WERI-Rb-1 (cell line): ENCODE results near the gene GATAD2B.

Source experiments
- DNase-seq: peaks from one replicate; pipeline ENCODE4 v3.0.0-alpha.2; 2020
- H3K27ac ChIP-seq: fragments of 250-450 bp; sonication (Bioruptor Pico); 2 replicates; pipeline ENCODE4 v1.5.1; 2020; ENCODE audit warnings: mild to moderate bottlenecking, moderate library complexity
- H3K27me3 ChIP-seq: fragments of 250-450 bp; sonication (Bioruptor Pico); 2 replicates; pipeline ENCODE4 v1.5.1; 2021; ENCODE audit warnings: mild to moderate bottlenecking, low read depth, moderate library complexity; ENCODE audit not compliant: insufficient read depth, severe bottlenecking
- H3K36me3 ChIP-seq: fragments of 250-450 bp; sonication (Bioruptor Pico); 2 replicates; pipeline ENCODE4 v1.5.1; 2020; ENCODE audit warnings: mild to moderate bottlenecking, moderate library complexity
- H3K4me3 ChIP-seq: 2 replicates; pipeline ENCODE4 v1.5.1; 2011; ENCODE audit warnings: low read depth, mild to moderate bottlenecking, control low read depth, low read length
- H3K9me3 ChIP-seq: fragments of 250-450 bp; sonication (Bioruptor Pico); 2 replicates; pipeline ENCODE4 v1.5.1; 2021; ENCODE audit warnings: mild to moderate bottlenecking, moderate library complexity; ENCODE audit not compliant: severe bottlenecking
- TF ChIP-seq, protein P1 (sequence below): IDR thresholded peaks from 2 replicates; pipeline ENCODE4 v1.5.1; 2011; ENCODE audit warnings: low read depth, mild to moderate bottlenecking, control low read depth, inconsistent platforms, low read length

Gene GATAD2B

DNA sequence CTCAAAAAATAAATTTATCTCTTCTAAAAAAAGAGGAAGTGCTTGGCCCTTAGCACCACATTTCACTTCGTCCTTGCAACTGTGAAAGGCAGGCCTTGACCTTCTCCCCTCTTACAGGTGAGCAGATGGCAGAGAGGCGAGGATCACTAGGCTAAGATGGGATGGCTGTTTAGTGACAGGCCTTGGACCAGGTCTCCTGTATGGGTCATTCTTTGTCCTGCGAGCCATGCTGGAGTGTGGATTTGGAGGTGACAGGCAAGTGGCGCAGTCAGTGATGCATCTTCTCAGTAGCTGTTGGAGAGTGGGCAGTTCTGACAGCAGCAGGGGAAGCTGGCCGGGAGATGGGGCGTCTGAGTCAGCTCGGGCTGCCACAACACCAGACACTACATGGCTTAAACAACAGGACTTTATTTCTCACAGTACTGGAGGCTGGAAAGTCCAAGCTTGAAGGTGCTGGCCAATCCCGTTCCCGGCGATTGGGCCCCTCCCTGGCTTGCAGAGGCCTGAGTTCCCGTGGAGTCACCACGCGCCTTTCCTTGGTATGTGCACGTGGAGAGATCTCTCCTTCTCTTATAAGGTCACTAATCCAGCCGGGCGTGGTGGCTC lies 131.0 kb downstream of the GATAD2B start:
- H3K27ac ChIP-seq: no peak overlapping the region
- TF ChIP-seq, protein P1, sequence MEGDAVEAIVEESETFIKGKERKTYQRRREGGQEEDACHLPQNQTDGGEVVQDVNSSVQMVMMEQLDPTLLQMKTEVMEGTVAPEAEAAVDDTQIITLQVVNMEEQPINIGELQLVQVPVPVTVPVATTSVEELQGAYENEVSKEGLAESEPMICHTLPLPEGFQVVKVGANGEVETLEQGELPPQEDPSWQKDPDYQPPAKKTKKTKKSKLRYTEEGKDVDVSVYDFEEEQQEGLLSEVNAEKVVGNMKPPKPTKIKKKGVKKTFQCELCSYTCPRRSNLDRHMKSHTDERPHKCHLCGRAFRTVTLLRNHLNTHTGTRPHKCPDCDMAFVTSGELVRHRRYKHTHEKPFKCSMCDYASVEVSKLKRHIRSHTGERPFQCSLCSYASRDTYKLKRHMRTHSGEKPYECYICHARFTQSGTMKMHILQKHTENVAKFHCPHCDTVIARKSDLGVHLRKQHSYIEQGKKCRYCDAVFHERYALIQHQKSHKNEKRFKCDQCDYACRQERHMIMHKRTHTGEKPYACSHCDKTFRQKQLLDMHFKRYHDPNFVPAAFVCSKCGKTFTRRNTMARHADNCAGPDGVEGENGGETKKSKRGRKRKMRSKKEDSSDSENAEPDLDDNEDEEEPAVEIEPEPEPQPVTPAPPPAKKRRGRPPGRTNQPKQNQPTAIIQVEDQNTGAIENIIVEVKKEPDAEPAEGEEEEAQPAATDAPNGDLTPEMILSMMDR: no peak

GRCh38 chr1:153790966-153791647 lies 131.7 kb downstream of the GATAD2B start:
- no peak overlapping the region for H3K4me3 ChIP-seq
- no peak for DNase-seq
- H3K9me3 ChIP-seq: peaks cover 3% of the 10 kb centered on the region
- no peak overlapping the region for H3K27ac ChIP-seq
- no peaks in the 10 kb centered on the region for H3K27me3 ChIP-seq
- TF ChIP-seq, protein P1: no peak
- H3K36me3 ChIP-seq: no peaks in the 10 kb centered on the region

More for the DNA sequence above, 131.0 kb downstream of the GATAD2B start:
- peak; percentile 57 for DNase-seq
- Histone ChIP-seq H3K27me3 (no peaks in the 10 kb centered on the region), H3K36me3 (no peaks in the 10 kb centered on the region), H3K4me3 (no peak overlapping the region), H3K9me3 (no peaks in the 10 kb centered on the region)

DNA sequence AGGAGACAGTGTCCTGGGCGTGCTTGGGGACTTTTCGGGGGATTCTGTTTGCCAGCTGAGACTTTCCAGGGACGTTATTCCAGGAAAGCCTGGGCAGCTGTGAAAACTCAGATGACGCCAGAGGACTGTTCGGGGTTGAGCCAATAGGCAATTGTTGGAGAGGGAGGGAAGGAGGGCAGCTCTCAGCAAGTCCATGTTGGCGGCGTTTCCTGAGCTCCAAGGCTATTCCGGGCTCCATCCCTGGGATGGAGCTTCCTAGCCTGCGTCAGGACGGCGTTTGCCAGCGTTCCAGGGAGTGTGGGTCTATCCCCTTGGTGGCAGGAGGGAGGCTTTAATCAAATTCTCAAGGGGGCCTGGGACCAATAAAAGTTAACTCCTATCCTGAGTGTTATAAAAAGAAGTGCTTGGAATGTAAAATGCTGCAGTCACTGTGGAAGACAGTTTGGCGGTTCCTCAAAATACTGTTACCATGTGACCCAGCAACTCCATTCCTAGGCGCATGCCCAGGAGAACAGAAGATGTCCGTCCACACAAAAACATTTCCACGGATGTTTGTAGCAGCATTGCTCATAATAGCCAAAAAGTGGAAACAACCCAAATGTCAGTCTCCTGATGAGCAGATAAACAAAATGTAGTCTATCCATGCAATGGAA lies 132.3 kb downstream of the GATAD2B start:
- H3K36me3 ChIP-seq: no peaks in the 10 kb centered on the region
- H3K4me3 ChIP-seq: no peak overlapping the region
- TF ChIP-seq, protein P1: no peak
- H3K27me3 ChIP-seq: no peaks in the 10 kb centered on the region
- peaks cover 6% of the 10 kb centered on the region for H3K9me3 ChIP-seq
- no peak for DNase-seq
- no peak overlapping the region for H3K27ac ChIP-seq

DNA sequence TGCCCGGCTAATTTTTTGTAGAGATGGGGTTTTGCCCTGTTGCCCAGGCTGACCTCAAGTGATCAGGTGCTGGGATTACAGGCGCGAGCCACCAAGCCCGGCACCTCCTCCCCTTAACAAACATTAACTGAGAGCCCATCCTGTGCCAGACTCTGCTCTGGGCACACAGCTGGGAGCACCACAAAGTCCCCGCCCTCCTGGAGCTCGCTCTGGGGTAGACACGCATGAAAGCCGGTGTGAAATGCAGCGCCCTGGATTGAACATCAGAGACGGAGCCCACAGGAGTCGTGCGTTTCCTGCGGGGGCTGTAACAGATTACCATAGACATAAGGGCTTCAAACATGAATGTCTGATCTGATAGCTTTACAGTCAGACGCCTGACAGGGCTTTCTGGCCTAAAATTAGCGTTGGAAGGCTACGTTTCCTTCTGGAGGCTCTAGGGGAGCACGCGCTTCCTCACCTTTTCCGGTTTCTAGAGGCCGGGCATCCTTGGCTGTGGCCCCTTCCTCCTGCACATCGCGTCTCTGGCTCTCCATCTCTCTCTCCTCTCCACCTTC lies 133.2 kb downstream of the GATAD2B start:
- peak; percentile 36 for DNase-seq
- H3K27me3 ChIP-seq: no peaks in the 10 kb centered on the region
- H3K36me3 ChIP-seq: no peaks in the 10 kb centered on the region
- H3K4me3 ChIP-seq: no peak overlapping the region
- TF ChIP-seq, protein P1: no peak
- H3K27ac ChIP-seq: no peak overlapping the region
- H3K9me3 ChIP-seq: peaks cover 6% of the 10 kb centered on the region

DNA sequence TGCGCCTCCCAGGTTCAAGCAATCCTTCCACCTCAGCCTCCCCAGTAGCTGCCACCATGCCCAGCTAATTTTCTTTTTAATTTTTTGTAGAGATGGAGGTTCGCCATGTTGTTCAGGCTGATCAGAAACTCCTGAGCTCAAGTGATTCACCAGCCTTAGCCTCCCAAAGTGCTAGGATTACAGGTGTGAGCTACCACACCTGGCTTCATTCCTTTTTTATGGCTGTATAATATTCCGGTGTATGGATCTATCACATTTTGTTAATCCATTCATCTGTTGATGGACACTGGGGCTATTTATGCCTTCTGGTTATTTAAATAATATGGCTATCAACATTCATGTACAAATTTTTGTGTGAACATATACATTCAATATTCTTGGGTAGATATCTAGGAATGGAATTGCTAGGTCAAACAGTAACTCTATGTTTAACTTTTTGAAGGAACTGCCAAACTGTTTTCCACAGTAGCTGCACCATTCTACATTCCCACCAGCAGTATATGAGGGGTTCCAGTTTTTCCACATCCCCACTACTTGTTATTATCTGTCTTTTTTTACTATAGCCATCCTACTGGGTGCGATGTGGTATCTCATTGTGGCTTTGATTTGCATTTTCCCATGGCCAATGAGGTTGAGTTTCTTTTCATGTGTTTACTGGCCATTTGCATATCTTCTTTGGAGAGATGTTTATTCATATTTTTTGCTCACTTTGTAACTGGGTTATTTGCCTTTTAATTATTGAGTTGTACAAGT lies 136.6 kb downstream of the GATAD2B start:
- Histone ChIP-seq H3K27ac (no peak overlapping the region), H3K27me3 (no peaks in the 10 kb centered on the region), H3K9me3 (peaks cover 6% of the 10 kb centered on the region)

More for the DNA sequence above, 136.6 kb downstream of the GATAD2B start:
- TF ChIP-seq, protein P1: no peak
- DNase-seq: no peak
- Histone ChIP-seq H3K36me3 (no peaks in the 10 kb centered on the region), H3K4me3 (no peak overlapping the region)
